Activated CD8-positive, alpha-beta memory T cell treated with anti-CD3 and anti-CD28 coated beads, Interleukin-2, amount 50 U/mL, for 1 hour (primary cell): ENCODE results near the gene ROPN1B.

Experiments
- DNase-seq: peaks from one replicate; pipeline ENCODE4 v3.0.0-alpha.2; 2020; ENCODE audit errors: extremely low read depth

The ROPN1B gene

DNA sequence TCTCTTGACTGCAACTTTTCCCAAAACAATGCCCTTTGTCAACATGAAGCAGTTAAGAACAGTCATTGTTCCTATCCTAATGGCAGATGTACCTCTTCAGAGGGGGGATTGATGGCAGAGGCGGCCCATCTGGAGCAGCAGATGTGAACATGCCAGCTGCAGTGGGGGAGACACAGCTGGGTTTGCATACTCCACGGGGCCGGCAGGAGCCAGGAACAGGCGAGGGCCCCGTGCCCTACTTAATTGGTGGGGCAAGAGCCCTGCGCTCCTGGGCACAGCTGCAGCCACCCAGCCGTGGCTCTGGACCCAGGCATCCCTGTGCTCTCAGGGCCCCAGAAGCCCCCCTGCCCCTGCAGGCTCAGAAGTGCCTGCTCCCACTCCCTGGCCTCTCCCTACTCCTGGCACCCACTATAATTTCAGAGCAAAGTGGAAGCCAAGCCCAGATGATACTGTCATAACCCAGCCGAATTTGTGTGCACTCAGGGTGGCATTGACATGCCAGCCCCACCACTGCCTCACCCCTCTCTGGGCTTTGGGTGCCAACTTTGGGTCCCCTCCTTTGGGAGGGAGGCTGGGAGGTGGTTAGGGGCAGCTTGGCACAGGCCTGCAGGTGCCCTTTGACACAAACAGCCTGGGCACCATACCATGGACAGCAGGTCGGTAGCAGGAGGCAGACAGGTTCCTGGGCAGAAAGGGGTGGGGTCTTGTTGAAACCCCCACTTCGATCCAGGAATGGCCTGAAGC, 34.6 kb downstream of the ROPN1B start:
- no peak for DNase-seq

DNA sequence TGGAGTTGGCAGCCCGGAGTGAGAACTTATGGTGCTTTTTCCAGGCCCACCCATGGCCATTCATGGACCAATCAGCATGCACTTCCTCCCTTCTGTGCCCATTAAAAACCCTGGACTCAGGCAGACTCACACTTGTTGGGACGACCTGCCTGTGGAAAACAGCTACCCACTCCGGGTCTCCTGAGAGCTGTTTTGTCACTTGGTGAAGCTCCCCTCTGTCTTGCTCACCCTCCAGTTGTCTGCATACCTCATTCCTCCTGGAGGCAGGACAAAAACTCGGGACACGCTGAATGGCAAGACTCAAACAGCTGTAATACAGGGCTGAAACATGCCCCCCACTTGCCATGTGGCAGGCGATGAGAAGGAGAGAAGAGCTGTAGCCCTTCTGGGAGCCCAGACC, 35.2 kb downstream of the ROPN1B start:
- no peak for DNase-seq

DNA sequence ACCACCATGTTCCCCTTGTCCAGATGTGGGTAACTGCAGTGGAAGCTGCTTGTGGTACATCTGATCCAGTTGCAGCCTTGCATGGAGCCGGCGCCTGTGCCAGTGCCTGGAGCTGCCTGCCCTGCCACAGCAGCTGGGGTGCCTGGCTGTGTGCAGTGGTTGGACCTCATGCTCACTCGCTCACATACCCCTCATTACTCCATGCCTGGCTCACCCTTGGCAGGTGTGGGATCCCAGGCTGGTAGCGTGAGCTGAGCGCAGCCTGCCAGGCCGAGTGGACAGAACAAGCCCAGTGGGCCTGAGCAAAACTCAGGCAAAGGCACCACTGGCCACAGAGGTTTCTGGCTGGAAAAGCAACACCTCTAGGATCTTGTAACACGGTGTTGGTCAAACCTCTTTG, 35.7 kb downstream of the ROPN1B start:
- no peak for DNase-seq

DNA sequence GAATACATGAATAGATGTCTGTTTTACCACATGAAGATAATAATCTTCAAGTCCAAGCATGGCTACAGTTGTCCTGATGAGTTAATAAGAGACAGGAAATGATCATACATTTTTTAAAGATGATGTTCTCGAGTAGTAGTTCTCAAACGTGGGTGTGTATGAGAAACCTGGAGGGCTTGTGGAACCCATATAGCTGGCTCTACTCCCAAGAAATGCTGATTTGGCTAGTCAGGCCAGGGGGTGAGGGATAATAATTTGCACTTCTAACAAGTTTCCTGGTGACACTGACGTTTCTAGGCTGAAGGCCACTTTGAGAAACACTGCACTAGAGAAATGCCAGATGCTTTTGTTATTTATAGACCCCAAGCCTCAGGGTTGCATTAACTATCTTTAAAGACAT, 37.0 kb downstream of the ROPN1B start:
- DNase-seq: no peak

DNA sequence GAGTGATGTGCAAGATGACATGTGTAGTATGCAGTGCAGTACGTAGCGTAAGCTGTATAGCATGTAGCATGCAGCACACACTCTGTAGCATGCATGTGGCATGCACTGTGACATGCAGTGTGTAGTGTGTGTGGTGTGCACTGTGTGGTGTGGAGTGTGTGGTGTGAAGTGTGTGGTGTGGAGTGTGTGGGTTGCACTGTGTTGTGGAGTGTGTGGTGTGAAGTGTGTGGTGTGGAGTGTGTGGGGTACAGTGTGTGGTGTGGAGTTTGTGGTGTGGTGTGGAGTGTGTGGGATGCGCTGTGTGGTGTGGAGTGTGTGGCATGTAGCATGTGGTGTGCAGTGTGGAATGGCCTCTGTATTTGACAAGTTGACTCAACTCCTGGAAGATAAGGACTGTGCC, 39.2 kb downstream of the ROPN1B start:
- no peak for DNase-seq

DNA sequence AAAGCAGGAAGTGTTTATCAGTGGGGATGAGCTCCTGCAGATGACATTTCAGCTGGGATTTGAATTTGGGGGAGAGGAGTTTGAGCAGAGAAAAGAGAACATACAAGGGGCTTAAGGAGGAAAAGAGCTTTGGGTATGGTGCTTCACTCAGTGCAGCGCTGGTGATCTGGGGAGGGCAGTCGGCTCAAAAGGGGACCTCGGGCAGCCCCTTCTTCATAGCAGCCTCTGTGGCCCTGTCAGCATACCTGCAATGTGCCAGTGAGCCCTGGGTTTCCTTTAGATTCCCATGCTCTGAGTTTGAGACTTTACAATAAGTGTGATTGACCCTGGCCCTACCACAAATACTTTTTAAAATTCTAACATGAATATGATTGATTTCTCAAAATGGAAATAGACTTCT, 40.2 kb downstream of the ROPN1B start:
- no peak for DNase-seq

DNA sequence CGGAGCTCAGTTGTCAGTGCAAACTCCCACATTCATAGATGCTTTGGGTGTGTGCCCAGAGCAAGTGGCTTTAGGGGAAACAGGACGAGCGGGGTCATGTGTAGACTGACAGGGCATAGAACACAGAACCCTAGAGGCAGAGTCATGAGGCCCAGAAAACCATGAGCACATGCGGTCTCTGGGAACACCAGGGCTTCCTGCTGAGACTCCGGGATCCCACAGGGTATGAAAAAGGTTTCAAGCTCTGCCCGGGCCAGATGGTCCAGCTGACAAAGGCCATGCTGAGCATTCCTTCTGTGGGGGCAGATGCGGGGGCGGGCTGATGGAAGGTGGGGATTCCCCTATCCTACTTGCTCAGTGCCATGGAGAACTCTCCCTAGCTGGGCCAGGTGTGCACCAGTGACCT, 44.8 kb downstream of the ROPN1B start:
- no peak for DNase-seq

DNA sequence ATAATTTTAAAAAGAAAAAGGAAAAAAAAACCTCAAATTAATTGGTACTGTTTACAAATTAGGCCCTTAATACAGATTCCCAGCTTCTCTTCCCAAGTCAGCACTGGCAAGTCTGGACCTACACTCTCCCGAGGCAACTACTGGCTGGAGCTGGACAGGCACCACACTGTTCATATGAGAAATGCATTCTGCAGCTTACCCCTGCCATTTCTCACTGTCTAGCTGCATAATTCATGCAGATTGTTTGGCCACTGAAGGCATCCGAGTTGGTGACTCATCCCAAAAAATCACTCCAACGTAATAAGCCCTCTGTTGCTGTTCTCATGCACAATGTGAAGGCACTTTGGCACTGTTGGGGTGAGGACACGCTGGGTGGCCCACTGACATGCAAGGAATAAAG, 45.3 kb downstream of the ROPN1B start:
- no peak for DNase-seq

DNA sequence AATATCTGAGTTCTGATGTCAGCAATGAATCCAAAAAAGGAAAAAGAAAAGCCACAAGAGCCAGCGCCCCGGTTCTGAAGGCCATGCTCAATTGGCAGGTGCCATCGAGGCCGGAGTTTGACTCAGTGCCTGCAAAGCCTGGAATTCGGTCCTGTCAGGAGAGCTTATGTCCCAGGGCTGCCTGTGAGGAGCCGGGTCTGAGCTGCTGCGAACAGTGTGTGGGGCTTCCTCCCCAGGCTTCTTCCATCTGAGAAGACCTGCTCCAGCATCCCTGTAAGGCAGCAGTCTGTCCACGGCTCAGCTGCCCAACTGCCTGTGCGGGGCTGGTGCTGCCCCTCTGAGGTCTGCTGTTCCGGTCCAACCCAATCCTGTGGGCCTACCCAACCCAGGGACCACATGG, 46.1 kb downstream of the ROPN1B start:
- DNase-seq: no peak

DNA sequence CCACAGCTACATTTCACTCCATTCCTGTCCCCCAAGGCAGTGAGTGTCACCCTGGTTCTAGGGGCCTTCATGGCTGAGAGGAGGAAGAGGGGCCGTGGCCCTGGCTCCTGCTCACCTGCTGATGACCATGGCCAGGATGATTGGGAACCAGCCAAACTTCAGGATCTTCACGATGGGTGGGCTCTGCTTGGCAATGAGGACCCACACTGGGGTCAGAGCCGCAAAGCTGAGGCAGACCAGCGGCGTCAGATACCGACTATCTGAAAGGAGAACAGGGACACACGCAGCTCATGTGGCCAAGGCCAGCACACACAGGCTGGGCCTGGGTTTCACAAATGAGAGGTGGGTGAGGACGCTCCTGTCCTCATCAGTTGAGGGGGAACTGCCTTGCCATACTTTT, 47.6 kb downstream of the ROPN1B start:
- DNase-seq: no peak

DNA sequence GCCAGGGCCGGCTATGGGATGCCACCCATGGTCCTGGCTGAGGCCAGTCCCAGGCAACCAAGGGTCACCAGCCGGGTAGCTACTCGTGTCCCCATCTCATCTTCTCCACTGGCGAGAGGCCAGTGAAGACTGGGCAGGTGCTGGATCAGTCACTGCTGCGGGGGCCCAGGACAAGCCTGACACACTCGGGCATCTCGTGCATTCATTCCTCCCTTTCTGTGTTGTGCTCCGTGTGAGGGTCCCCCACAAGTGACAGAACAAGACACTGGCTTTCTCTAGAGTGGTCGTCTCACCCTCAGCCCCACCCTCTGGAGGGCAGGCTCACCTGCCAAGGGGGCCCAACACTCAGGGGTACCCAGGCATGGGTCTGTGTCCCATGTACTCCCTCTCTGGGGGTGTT, 48.4 kb downstream of the ROPN1B start:
- no peak for DNase-seq

DNA sequence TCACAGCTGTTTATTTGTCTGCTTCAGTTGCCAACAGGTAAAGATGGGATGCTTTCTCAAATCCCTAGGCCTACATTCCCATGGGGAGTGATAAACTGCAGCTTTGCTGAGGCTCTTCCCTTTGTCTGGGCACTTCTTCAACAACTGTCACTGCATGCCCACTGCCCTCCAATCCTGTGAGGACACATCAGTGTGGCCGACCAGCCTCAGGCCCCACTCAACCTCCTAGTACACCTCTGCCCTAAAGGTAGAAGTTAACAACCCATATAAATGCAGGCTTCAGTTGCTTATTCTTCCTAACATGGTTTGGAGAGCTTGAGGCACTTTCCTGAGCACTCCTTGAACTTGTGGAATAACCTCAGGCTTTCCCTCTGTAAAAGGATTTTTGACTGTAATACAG, 49.6 kb downstream of the ROPN1B start:
- DNase-seq: no peak

DNA sequence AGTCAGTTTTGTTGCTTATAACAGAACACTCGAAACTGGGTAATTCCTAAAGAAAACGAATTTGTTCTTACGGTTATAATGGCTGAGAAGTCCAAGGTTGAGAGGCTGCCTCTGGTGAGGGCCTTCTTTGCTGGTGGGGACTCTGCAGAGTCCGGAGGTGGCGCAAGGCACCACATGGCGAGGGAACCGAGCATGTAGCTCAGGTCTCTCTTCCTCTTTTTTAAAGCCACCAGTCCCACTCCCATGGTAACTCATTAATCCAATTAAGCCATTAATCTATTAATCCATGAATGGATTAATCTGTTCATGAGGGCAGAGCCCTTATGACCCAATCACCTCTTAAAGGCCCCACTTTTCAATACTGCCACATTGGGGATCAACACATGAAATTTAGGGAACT, 50.0 kb downstream of the ROPN1B start:
- no peak for DNase-seq

DNA sequence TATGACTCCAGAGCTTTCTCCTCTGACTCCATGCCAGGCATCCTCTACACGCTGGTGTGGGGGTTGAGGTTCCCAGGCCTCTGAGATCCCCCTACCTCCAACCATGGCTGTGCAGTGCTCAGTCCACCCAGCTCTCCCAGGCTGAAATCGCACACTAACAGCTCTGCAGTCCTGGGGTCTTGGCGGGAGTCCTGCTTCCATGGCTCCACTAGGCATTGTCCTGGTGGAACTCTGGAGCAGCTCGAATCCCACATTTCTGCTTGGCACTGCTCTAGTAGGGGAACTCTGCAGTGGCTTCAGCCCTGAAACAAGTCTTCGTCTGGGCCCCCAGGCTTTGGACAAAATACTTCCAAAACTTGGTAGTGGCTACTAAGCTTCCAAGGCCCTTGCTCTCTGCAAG, 50.7 kb downstream of the ROPN1B start:
- no peak for DNase-seq

DNA sequence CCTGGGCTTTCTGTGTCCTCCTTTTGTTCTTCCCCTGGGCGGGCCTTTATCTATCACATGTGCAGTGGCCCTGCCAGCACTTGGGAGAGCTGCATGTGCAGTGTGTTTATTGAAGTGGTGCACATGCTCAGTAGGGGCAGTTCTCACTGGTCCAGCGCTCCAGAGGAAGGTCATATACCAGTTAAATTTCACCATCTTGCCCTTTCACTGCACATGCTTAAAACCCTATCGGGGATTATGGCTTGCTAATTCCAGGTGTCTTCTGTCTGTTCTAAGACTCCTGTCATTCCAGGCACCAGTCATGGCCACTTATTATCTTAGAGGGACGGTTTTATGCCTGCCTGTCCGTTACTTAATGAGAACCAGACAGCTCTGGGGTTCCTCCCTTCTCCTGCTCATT, 52.2 kb downstream of the ROPN1B start:
- no peak for DNase-seq

DNA sequence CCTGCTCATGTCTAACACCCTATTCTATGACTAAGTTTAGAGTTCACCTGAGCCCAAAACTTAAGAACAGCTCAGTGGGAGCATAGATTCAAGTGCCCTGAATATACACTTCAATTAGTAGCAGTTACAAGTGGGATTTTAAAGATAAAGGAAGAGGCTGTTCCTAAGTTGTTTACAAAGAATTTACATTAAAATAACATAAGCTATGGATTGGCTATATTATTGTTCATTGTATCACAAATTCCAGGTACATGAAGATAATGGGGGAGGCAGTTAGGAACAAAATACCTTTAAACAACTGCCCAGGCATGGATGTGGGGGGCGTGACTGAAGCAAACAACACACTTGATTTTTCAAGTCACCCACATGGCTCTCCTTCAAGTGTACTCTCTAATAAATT, 52.7 kb downstream of the ROPN1B start:
- no peak for DNase-seq

DNA sequence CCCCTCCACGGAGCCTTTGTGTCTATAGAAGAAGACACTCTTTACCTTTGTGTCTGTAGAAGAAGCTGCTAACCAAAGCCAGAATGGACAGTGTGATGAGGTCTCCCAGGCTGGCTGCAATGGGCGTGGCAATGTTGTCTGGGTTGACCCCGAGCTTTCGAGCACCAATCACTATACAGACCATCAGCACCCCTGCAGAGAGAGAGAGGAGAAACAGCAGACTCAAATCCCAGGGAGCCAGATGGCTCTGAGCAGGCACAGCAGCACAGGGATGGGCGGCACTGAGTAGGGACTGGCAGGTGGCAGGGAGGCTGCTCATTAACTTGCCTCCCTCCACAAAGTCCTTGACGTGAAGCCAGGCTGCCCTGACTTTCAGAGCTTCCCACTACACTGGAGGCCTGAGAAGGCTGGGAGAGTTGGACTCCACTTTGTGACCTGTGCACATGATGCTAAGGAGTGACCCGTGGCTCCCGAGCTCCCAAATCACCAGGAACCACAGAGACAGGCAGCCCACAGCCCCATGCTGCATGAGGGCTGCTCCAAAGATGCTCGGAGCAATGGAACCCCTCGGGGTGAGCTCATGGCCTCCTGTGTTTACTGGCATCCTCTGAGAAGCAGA, 53.9 kb downstream of the ROPN1B start:
- DNase-seq: no peak

DNA sequence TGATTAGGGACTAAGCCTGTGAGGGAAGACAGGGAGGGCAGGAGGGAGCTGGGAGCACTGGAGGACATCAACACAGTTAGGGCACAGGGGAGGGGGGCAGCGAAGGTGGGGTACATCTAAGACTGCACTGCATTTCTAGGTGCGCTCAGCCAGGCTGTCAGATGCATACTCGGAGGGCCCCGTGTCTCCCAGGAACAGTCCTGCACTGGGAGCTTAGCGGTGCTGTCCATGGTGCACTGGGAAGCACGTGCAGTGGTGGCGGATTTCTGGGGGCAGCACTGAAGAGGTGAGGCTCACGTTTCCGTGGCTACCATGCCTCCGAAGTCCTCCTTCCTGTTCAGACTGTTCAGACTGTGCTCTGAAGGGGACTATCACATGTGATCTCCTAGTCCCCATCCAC, 54.4 kb downstream of the ROPN1B start:
- no peak for DNase-seq

DNA sequence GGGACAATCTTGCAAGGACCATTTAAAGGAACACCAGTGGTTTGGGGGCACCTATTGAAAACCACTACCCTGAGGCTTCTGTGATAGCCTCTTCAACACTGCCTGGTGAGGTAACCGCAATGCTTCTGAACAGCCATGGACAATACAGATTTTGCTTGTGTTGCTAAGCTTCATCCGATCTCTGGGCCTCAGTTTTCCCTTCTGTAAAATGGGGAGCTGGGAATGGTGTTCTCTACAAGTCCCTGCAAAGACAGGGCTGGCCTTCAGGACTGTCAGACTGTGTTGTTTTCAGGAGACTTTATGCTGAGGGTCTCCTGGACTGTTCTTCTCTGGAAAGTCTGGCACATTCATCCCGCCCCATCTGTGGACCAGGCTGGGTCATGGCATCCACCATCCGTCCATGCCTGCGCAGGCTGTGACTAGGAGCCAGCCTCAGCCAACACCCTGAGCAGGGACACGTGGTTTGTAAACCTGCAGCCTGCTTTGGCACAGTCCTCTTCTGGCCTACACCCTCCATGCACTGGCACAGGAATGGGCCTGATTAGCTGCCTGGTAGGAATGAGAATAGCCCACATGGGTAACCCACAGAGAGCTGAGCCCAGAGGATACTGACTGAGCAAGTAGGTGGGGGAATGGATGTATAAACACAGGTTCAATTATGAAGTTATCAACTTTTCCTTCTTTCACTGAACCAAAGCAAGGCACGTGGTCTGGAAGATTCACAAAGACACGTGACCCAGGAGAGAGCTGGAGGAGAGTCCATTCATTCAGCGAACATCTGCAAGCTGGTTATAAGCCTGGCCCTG, 55.3 kb downstream of the ROPN1B start:
- DNase-seq: no peak

DNA sequence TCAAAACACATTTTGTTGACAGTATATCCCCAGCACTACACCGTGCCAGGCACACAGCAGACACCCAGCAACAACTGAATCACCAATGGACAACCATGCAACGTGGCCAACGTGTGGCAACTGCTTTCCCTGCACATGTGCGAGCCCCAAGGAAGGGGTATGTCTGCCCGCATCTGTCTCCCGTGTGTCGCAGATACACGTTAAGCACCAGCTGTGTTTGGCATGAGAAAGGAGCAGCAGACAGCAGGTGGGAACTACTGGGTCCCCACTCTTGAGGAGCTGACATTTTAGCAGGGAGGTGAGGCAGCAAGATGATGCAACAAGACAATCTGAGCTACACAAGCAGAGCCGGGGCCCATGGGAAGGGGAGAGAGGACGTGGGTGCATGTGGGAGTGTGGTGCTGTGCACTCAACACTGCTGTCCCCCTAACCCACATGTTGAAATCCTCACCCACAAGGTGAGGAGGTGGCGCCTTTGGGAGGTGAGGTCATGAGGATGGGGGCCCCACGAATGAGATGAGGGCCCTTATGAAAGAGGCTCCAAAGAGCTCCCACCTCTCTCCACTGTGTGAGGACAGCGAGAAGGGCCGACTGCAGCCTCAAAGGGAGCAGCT, 56.2 kb downstream of the ROPN1B start:
- no peak for DNase-seq

DNA sequence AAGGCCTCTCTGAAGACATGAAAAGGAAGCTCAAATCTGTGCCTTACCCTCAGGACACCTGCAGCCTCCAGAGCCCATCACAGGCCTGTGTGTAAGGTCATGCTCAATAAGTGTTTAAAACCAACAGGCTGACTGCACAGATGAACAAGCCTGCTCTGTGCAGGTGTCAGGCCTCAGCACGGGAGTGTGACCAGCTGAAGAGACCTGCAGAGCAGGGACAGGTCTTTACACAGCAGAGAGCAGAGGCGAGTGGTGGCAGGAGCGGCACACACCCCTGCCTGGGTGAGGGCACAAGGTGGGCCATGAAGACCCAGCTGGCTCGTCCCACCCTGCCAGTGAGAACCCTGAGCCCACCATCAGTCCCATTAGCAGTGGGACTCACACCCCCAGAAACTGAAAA, 56.9 kb downstream of the ROPN1B start:
- no peak for DNase-seq

DNA sequence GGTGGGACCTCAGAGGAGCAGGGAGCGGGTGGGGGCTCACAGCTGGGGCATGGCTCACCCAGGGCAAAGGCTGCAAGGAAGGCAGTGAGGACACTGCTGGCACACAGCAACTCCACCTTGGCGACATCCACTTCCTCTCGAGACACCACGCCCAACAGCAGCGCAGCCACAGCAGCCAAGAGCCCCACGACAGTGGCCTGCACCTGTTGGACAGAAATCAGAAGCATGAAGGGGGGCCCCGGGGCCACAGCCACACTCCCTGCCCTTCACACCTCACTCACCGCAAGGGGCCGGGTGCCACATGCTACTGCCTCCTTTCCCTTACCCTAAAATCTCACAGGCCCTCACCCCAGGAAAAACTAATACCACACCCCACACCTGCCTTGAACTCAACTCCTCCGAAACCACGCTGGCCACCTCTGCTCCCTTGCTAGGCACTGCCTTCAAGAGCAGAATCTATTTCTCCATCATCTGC, 57.3 kb downstream of the ROPN1B start:
- DNase-seq: no peak

DNA sequence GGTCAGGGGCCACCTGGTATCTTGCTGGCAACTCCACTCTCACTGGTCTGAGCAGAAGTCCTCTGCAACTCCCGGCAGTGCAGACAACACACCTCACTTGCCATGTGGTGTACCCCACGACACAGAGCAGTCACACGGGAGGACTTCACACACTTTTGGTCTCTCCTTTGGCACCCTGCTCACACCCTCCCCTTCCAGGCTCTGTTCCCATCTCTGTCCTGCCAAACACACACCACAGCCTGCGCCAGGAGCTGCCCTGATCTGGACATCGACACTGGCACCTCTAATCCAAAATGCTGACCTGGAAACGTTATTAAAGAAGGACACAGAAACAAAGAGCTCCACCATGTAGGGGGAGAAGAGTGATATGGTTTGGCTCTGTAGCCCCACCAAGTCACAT, 57.8 kb downstream of the ROPN1B start:
- DNase-seq: no peak
